Measurements from ENCODE around the gene LSM3. TPM values are rescaled to one million over a fixed set of nuclear protein-coding genes. Genes with fewer than 3 reads are reported as not detected.

The LSM3 gene
- total RNA-seq, 2 experiments from 2014 or later = 12.4 to 21.9 TPM

- no peaks in the 10 kb centered on the region for H3K9me3 ChIP-seq (ENCODE audit: low read length)
- H3K36me3 ChIP-seq (ENCODE audit: insufficient read depth, low read length) = no peaks in the 10 kb centered on the region
- CTCF ChIA-PET (ENCODE audit: unreplicated experiment) = interaction anchor here (2.8 kb wide), 1 partner anchor 8 kb away, joined by 13 read pairs; no protein-coding TSS in a partner anchor
- H4K20me1 ChIP-seq (ENCODE audit: insufficient read depth, low read length) = no peaks in the 10 kb centered on the region
- H3K4me2 ChIP-seq (ENCODE audit: low read length) = no peak overlapping the region
- DNase-seq (ENCODE audit: low spot score) = no peak
- no peak for TF ChIP-seq EZH2phosphoT487 (IDR thresholded peaks at IDR 0.05; ENCODE audit: borderline replicate concordance, low read depth, low read length)
- no peak for TF ChIP-seq CTCF (conservative IDR thresholded peaks at IDR 0.05; ENCODE audit: low read length)
- H3K27ac ChIP-seq (ENCODE audit: low read depth, low read length, poor library complexity, severe bottlenecking) = no peak overlapping the region
- BruUV-seq (replicated peaks) = no TSS peak
- H3K79me2 ChIP-seq (ENCODE audit: insufficient read depth, low read depth, low read length) = no peaks in the 10 kb centered on the region
- POLR2A ChIA-PET = interaction anchor here (0.6 to 2.5 kb wide), 4 partner anchors 9 to 952 kb away, joined by 3 to 7 read pairs (median 4); no protein-coding TSS in a partner anchor
- no peak overlapping the region for H3K4me3 ChIP-seq (ENCODE audit: low read depth, low read length, poor library complexity, severe bottlenecking)
- no peak overlapping the region for H2AFZ ChIP-seq (ENCODE audit: low read length)
- H3K4me1 ChIP-seq (ENCODE audit: insufficient read depth, low read length, poor library complexity, severe bottlenecking) = no peaks in the 10 kb centered on the region
- intact Hi-C loops (cut with micrococcal nuclease; ENCODE audit: unreplicated experiment) = no loop called here
- no peaks in the 10 kb centered on the region for H3K9me2 ChIP-seq (ENCODE audit: insufficient read depth, low read length)
Measured at GRCh38 chr3:14212032-14212431, 33.4 kb downstream of the LSM3 start.

- no peaks in the 10 kb centered on the region for H3K9me3 ChIP-seq (ENCODE audit: low read length)
- H4K20me1 ChIP-seq (ENCODE audit: insufficient read depth, low read length) = no peaks in the 10 kb centered on the region
- no peak overlapping the region for H3K27ac ChIP-seq (ENCODE audit: low read depth, low read length, poor library complexity, severe bottlenecking)
- no peak overlapping the region for H2AFZ ChIP-seq (ENCODE audit: low read length)
- H3K36me3 ChIP-seq (ENCODE audit: insufficient read depth, low read length) = no peaks in the 10 kb centered on the region
- no TSS peak for BruUV-seq (replicated peaks)
- no peak for TF ChIP-seq EZH2phosphoT487 (IDR thresholded peaks at IDR 0.05; ENCODE audit: borderline replicate concordance, low read depth, low read length)
- no peak for TF ChIP-seq CTCF (conservative IDR thresholded peaks at IDR 0.05; ENCODE audit: low read length)
- POLR2A ChIA-PET = interaction anchor here (0.7 to 2.5 kb wide), 6 partner anchors 10 to 603 kb away, joined by 3 to 7 read pairs (median 3); no protein-coding TSS in a partner anchor
- no peak overlapping the region for H3K4me3 ChIP-seq (ENCODE audit: low read depth, low read length, poor library complexity, severe bottlenecking)
- H3K9me2 ChIP-seq (ENCODE audit: insufficient read depth, low read length) = no peaks in the 10 kb centered on the region
- no peak overlapping the region for H3K4me2 ChIP-seq (ENCODE audit: low read length)
- intact Hi-C loops (cut with micrococcal nuclease; ENCODE audit: unreplicated experiment) = no loop called here
- H3K4me1 ChIP-seq (ENCODE audit: insufficient read depth, low read length, poor library complexity, severe bottlenecking) = no peaks in the 10 kb centered on the region
- H3K79me2 ChIP-seq (ENCODE audit: insufficient read depth, low read depth, low read length) = no peaks in the 10 kb centered on the region
- CTCF ChIA-PET (ENCODE audit: unreplicated experiment) = interaction anchor here (2.8 kb wide), 1 partner anchor 10 kb away, joined by 13 read pairs; no protein-coding TSS in a partner anchor
- DNase-seq (ENCODE audit: low spot score) = no peak
Measured at GRCh38 chr3:14213066-14213774, 34.6 kb downstream of the LSM3 start.

GRCh38 chr3:14214764-14215163, 36.1 kb downstream of the LSM3 start:
- DNase-seq (ENCODE audit: low spot score) = no peak
- H3K79me2 ChIP-seq (ENCODE audit: insufficient read depth, low read depth, low read length) = no peaks in the 10 kb centered on the region
- no peak overlapping the region for H3K4me3 ChIP-seq (ENCODE audit: low read depth, low read length, poor library complexity, severe bottlenecking)
- no peak overlapping the region for H3K27ac ChIP-seq (ENCODE audit: low read depth, low read length, poor library complexity, severe bottlenecking)
- H2AFZ ChIP-seq (ENCODE audit: low read length) = no peak overlapping the region
- no peaks in the 10 kb centered on the region for H3K9me2 ChIP-seq (ENCODE audit: insufficient read depth, low read length)
- intact Hi-C loops (cut with micrococcal nuclease; ENCODE audit: unreplicated experiment) = no loop called here
- H3K4me1 ChIP-seq (ENCODE audit: insufficient read depth, low read length, poor library complexity, severe bottlenecking) = no peaks in the 10 kb centered on the region
- TF ChIP-seq EZH2phosphoT487 (IDR thresholded peaks at IDR 0.05; ENCODE audit: borderline replicate concordance, low read depth, low read length) = no peak
- no peak for TF ChIP-seq CTCF (conservative IDR thresholded peaks at IDR 0.05; ENCODE audit: low read length)
- H3K36me3 ChIP-seq (ENCODE audit: insufficient read depth, low read length) = no peaks in the 10 kb centered on the region
- 0 out of 2 replicates have a peak, but pooled peaks cover under 1% of the 10 kb centered on the region for H3K9me3 ChIP-seq (ENCODE audit: low read length)
- ChIA-PET POLR2A (no interaction called here), CTCF (ENCODE audit: unreplicated experiment) (no interaction called here)
- H4K20me1 ChIP-seq (ENCODE audit: insufficient read depth, low read length) = no peaks in the 10 kb centered on the region
- H3K4me2 ChIP-seq (ENCODE audit: low read length) = no peak overlapping the region
- BruUV-seq (replicated peaks) = no TSS peak
